ENCODE data around the gene RNF6. TPM values are rescaled to one million over a fixed set of nuclear protein-coding genes. Genes with fewer than 3 reads are reported as not detected.

The RNF6 gene
- total RNA-seq, 1 donor from 2014 or later = 25.5 TPM

GRCh38 chr13:26216042-26216441 is 6.1 kb downstream of the RNF6 start:
- Mint-ChIP-seq H3K27me3 (ENCODE audit: low read depth) (no peaks in the 10 kb centered on the region), H3K27ac (ENCODE audit: unreplicated experiment) (no peak overlapping the region), H3K4me1 (peaks cover 14% of the 10 kb centered on the region), H3K9me3 (no peaks in the 10 kb centered on the region), H3K36me3 (ENCODE audit: low read depth) (peaks cover 27% of the 10 kb centered on the region), H3K4me3 (no peak overlapping the region)
- no peak for DNase-seq (ENCODE audit: low read depth, low spot score)
- no peak for TF ChIP-seq CTCF (conservative IDR thresholded peaks at IDR 0.05)

- no peak for TF ChIP-seq CTCF (conservative IDR thresholded peaks at IDR 0.05)
- Mint-ChIP-seq H3K4me1 (no peaks in the 10 kb centered on the region), H3K36me3 (ENCODE audit: low read depth) (peaks cover 27% of the 10 kb centered on the region), H3K4me3 (no peak overlapping the region), H3K9me3 (no peaks in the 10 kb centered on the region), H3K27me3 (ENCODE audit: low read depth) (no peaks in the 10 kb centered on the region), H3K27ac (ENCODE audit: unreplicated experiment) (no peak overlapping the region)
- DNase-seq (ENCODE audit: low read depth, low spot score) = no peak
Measured at GRCh38 chr13:26213982-26214381, 8.1 kb downstream of the RNF6 start.

GRCh38 chr13:26213345-26213744 is 8.8 kb downstream of the RNF6 start:
- Mint-ChIP-seq H3K27me3 (ENCODE audit: low read depth) (no peaks in the 10 kb centered on the region), H3K9me3 (no peaks in the 10 kb centered on the region), H3K4me3 (no peak overlapping the region), H3K4me1 (no peaks in the 10 kb centered on the region), H3K27ac (ENCODE audit: unreplicated experiment) (no peak overlapping the region), H3K36me3 (ENCODE audit: low read depth) (peaks cover 30% of the 10 kb centered on the region)
- no peak for TF ChIP-seq CTCF (conservative IDR thresholded peaks at IDR 0.05)
- DNase-seq (ENCODE audit: low read depth, low spot score) = no peak

GRCh38 chr13:26208287-26208686 is 13.8 kb downstream of the RNF6 start:
- Mint-ChIP-seq H3K27ac (ENCODE audit: unreplicated experiment) (no peak overlapping the region), H3K4me3 (no peak overlapping the region), H3K4me1 (no peaks in the 10 kb centered on the region), H3K36me3 (ENCODE audit: low read depth) (peaks cover 14% of the 10 kb centered on the region), H3K9me3 (no peaks in the 10 kb centered on the region), H3K27me3 (ENCODE audit: low read depth) (no peaks in the 10 kb centered on the region)
- DNase-seq (ENCODE audit: low read depth, low spot score) = no peak
- no peak for TF ChIP-seq CTCF (conservative IDR thresholded peaks at IDR 0.05)

GRCh38 chr13:26202365-26202972 is 19.6 kb downstream of the RNF6 start:
- DNase-seq (ENCODE audit: low read depth, low spot score) = no peak
- Mint-ChIP-seq H3K9me3 (no peaks in the 10 kb centered on the region), H3K27me3 (ENCODE audit: low read depth) (no peaks in the 10 kb centered on the region), H3K27ac (ENCODE audit: unreplicated experiment) (no peak overlapping the region), H3K4me3 (no peak overlapping the region), H3K36me3 (ENCODE audit: low read depth) (peaks cover 1% of the 10 kb centered on the region), H3K4me1 (no peaks in the 10 kb centered on the region)
- no peak for TF ChIP-seq CTCF (conservative IDR thresholded peaks at IDR 0.05)
